Measurements from ENCODE around the gene DCAF6.

Gene DCAF6

DNA sequence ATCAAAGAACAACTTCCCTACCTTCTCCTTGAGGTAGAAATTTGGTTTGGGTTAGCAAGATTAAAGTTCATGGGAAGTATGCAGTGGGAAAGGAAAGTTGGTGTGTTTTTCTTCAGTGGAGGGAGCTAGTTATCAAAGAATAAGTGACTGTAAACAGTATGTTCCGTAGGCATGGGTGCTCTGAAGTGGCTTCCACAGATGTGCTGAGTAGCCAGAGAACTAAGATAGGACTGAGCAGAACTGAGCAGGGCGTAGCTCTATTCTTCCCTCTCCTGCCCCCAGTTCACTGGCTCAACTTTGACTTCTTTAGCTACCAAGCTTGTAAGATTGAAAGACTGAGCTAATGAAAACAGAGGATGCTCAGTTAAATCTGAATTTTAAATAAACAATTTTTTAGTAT, 26.0 kb upstream of the DCAF6 start:
- Histone ChIP-seq H3K9me3 (no peaks in the 10 kb centered on the region), H3K4me1 (ENCODE audit: control insufficient read depth in 1 of 2, insufficient read depth in 1 of 2, low read depth in 1 of 2, low read length in 1 of 2) (peaks cover 31 to 47% of the 10 kb centered on the region in 2 experiments), H3K4me3 (ENCODE audit: low read depth in 1 of 2, low read length in 1 of 2) (no peak overlapping the region), H3K27me3 (no peaks in the 10 kb centered on the region), H3K36me3 (peaks cover 4% of the 10 kb centered on the region), H3K27ac (peak overlapping the region; percentile 55)
- TF ChIP-seq, protein P1, sequence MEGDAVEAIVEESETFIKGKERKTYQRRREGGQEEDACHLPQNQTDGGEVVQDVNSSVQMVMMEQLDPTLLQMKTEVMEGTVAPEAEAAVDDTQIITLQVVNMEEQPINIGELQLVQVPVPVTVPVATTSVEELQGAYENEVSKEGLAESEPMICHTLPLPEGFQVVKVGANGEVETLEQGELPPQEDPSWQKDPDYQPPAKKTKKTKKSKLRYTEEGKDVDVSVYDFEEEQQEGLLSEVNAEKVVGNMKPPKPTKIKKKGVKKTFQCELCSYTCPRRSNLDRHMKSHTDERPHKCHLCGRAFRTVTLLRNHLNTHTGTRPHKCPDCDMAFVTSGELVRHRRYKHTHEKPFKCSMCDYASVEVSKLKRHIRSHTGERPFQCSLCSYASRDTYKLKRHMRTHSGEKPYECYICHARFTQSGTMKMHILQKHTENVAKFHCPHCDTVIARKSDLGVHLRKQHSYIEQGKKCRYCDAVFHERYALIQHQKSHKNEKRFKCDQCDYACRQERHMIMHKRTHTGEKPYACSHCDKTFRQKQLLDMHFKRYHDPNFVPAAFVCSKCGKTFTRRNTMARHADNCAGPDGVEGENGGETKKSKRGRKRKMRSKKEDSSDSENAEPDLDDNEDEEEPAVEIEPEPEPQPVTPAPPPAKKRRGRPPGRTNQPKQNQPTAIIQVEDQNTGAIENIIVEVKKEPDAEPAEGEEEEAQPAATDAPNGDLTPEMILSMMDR (IDR thresholded peaks at IDR 0.05) = no peak

DNA sequence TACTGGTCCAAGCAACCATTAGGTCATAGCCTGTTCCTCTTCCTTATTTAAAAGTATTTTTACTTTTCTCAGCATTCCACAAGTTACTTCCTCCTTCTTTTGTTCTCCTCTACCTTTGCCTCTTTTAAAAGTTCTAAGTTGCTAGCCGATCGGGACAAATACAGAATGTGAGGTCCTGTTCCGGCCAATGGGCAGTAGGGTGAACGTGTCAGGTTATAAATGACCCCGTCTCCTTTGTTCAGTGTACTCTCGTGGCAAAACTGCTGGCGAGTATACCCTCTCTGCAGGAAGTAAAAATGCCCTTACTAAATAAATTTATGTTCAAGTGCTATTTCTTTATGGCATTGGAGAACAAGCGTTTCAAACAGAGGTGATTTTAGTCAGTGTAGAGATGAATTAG, 25.1 kb upstream of the DCAF6 start:
- Histone ChIP-seq H3K27me3 (no peaks in the 10 kb centered on the region), H3K4me3 (ENCODE audit: low read depth in 1 of 2, low read length in 1 of 2) (no peak overlapping the region), H3K27ac (peak overlapping the region; percentile 55), H3K4me1 (ENCODE audit: control insufficient read depth in 1 of 2, insufficient read depth in 1 of 2, low read depth in 1 of 2, low read length in 1 of 2) (peaks cover 22 to 38% of the 10 kb centered on the region in 2 experiments), H3K9me3 (no peaks in the 10 kb centered on the region), H3K36me3 (peaks cover 13% of the 10 kb centered on the region)
- TF ChIP-seq, protein P1 (IDR thresholded peaks at IDR 0.05) = no peak

DNA sequence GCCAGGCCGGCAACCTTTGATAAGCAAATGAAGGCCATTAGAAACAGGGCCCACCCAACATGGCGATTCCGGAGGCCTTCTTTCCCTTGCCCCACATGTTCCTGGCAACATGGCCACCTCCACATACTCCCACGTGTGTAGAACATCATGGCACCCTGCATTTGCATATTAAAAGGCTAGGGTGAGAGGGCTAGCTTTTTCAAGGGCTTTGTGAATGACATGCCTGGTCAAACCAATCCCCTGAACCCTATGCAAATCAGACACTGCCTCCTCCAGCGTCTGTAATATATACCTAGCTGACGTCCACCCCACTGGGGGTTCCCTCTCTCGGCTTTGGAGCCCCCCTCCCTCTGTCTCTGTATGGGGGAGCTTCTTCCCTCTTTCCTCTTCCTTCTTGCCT, 24.2 kb upstream of the DCAF6 start:
- Histone ChIP-seq H3K4me1 (ENCODE audit: control insufficient read depth in 1 of 2, insufficient read depth in 1 of 2, low read depth in 1 of 2, low read length in 1 of 2) (peaks cover 14 to 31% of the 10 kb centered on the region in 2 experiments), H3K27ac (no peak overlapping the region), H3K36me3 (peaks cover 22% of the 10 kb centered on the region), H3K4me3 (ENCODE audit: low read depth in 1 of 2, low read length in 1 of 2) (no peak overlapping the region), H3K27me3 (no peaks in the 10 kb centered on the region), H3K9me3 (no peaks in the 10 kb centered on the region)
- TF ChIP-seq, protein P1 (IDR thresholded peaks at IDR 0.05) = no peak

DNA sequence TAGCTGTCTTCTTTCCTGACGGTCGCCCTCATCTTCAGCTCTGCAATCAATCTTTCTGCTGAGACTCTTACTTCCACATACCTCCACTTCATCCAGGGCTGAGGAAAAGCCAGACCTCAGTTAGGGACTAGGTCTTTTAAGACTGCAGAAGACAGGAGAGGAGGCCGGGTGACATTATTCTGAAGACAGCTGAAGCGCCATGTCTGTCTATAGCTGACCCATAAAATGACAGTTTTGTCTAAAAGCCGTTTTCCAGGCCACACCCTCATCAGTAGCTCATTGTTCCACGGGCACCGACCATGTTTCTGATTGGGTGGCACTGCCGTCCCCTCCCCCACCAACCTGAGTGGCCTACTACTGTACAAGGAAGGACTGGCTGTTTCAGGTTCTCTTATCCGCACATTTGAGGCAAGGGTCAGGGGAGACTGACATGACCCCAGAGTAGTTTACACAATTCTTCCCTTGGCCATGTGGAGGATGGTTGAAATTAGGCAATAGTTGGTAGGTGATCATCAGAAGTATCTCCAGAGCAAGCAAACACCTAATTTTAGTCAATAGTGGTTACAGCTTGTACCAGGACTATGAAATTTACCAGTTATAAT, 22.5 kb upstream of the DCAF6 start, which contains the start of gene ADCY10:
TSS of gene ADCY10 (minus strand) at position 240 of the 602 bp plus-strand sequence. CDS start 8,994 bp downstream, outside the sequence.
- H3K4me1 ChIP-seq (ENCODE audit: control insufficient read depth in 1 of 2, insufficient read depth in 1 of 2, low read depth in 1 of 2, low read length in 1 of 2) = peaks cover 9 to 23% of the 10 kb centered on the region in 2 experiments
- no peaks in the 10 kb centered on the region for H3K27me3 ChIP-seq
- H3K27ac ChIP-seq = no peak within 1 kb of the TSS
- TF ChIP-seq, protein P1 (IDR thresholded peaks at IDR 0.05) = no peak
- H3K36me3 ChIP-seq = peaks cover 30% of the 10 kb centered on the region
- H3K4me3 ChIP-seq (ENCODE audit: low read depth in 1 of 2, low read length in 1 of 2) = no peak within 1 kb of the TSS
- H3K9me3 ChIP-seq = no peaks in the 10 kb centered on the region

DNA sequence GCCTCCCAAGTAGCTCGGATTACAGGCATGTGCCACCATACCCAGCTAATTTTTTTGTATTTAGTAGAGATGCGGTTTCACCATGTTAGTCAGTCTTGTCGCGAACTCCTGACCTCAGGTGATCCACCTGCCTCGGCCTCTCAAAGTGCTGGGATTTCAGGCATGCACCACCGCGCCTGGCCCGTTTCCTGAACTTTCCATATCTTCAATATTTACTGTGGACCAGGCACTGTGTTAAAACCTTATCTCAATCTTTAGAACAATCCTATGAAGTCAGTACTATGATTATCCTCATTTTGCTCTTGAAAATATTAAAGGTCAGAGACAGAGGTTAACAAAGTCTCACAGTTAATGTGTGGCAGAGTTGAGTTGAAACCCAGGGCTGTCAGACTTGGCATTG, 20.9 kb upstream of the DCAF6 start:
- peaks cover 4 to 11% of the 10 kb centered on the region in 2 experiments for H3K4me1 ChIP-seq (ENCODE audit: control insufficient read depth in 1 of 2, insufficient read depth in 1 of 2, low read depth in 1 of 2, low read length in 1 of 2)
- TF ChIP-seq, protein P1 (IDR thresholded peaks at IDR 0.05) = no peak
- no peaks in the 10 kb centered on the region for H3K27me3 ChIP-seq
- no peak overlapping the region for H3K4me3 ChIP-seq (ENCODE audit: low read depth in 1 of 2, low read length in 1 of 2)
- peaks cover 30% of the 10 kb centered on the region for H3K36me3 ChIP-seq
- H3K9me3 ChIP-seq = no peaks in the 10 kb centered on the region
- H3K27ac ChIP-seq = no peak overlapping the region

All from neutrophil (primary cell).